GM12872 (cell line): ENCODE data around the gene PURA.
A peak's percentile ranks its signal among the peaks of the same experiment; 100 is the strongest.

ENCODE experiments used
- CTCF ChIP-seq: IDR thresholded peaks from 3 replicates; pipeline ENCODE4 v1.5.1; 2011; ENCODE audit warnings: low read depth, mild to moderate bottlenecking, low read length, moderate library complexity; ENCODE audit not compliant: insufficient read depth

Gene PURA

GRCh38 chr5:140166911-140167310 is 53.0 kb downstream of the PURA start:
- TF ChIP-seq CTCF = no peak

- TF ChIP-seq CTCF = no peak
Measured at GRCh38 chr5:140168371-140168770, 54.5 kb downstream of the PURA start.

GRCh38 chr5:140169410-140169809 is 55.5 kb downstream of the PURA start:
- peak; percentile 27; the same call in 1 of the 3 replicates for TF ChIP-seq CTCF

- no peak for TF ChIP-seq CTCF
Measured at GRCh38 chr5:140172483-140172882, 58.6 kb downstream of the PURA start.

GRCh38 chr5:140174014-140174413 is 60.1 kb downstream of the PURA start:
- TF ChIP-seq CTCF = no peak

GRCh38 chr5:140174465-140175366 is 60.8 kb downstream of the PURA start, which contains the start of gene CYSTM1:
Gene CYSTM1 (plus strand): TSS chr5:140175188. CDS start chr5:140194466, 19,278 bp downstream.
- TF ChIP-seq CTCF = no peak
